Activated CD8-positive, alpha-beta memory T cell treated with anti-CD3 and anti-CD28 coated beads, Interleukin-2, amount 10 ng/mL, durations not matched to agents 7 days and 5 days (primary cell): ENCODE measurements around the gene PCSK4. TPM values are rescaled to one million over a fixed set of nuclear protein-coding genes. Genes with fewer than 3 reads are reported as not detected.

Source experiments
- ATAC-seq: fragments of 150-1000 bp; cut with Tn5 transposase; one replicate; pipeline ENCODE4 v1.10.0; 2021; ENCODE audit warnings: moderate library complexity
- CTCF ChIA-PET: fragments of 350-600 bp; sonication (Branson Sonifier 250); formaldehyde crosslinking; loops from one replicate; lab custom pipeline; 2021; ENCODE audit warnings: antibody characterized with exemption; lab: Charles Lee
- DNase-seq: peaks from one replicate; pipeline ENCODE4 v3.0.0-alpha.2; 2020
- H3K27ac Mint-ChIP-seq: one replicate; pipeline ENCODE4 v1.8.0; 2021; ENCODE audit warnings: mild to moderate bottlenecking, mixed read lengths
- H3K27me3 Mint-ChIP-seq: one replicate; pipeline ENCODE4 v1.8.0; 2021; ENCODE audit warnings: mixed read lengths
- H3K36me3 Mint-ChIP-seq: one replicate; pipeline ENCODE4 v1.8.0; 2021; ENCODE audit warnings: mild to moderate bottlenecking, mixed read lengths
- H3K4me1 Mint-ChIP-seq: one replicate; pipeline ENCODE4 v1.8.0; 2021; ENCODE audit warnings: mixed read lengths
- H3K4me3 Mint-ChIP-seq: one replicate; pipeline ENCODE4 v1.8.0; 2021; ENCODE audit warnings: mild to moderate bottlenecking, moderate library complexity, mixed read lengths
- H3K9me3 Mint-ChIP-seq: one replicate; pipeline ENCODE4 v1.8.0; 2022; ENCODE audit warnings: low read depth, mixed read lengths
- total RNA-seq, 2 experiments: library from RNA; stranded (reverse); gene quantifications; one replicate each; pipeline ENCODE4 v1.2.3, GENCODE V29; 2021

The PCSK4 gene
- total RNA-seq, 2 experiments from 2014 or later: 1.5 to 4.4 TPM

DNA sequence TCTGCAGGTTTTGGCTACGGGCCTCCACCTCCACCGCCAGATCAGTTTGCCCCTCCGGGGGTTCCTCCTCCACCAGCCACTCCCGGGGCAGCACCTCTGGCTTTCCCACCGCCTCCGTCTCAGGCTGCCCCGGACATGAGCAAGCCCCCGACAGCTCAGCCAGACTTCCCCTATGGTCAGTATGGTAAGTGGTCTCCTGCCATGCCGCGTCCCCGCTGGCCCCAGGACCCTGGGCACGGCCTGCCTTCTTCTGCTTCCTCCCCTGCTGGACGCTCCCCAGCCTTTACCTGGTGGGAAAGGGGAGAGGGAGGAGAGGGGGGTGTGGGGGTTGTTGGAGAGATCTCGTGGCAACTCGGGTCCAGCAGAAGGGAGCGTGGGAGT, 57.7 kb downstream of the PCSK4 start:
- Mint-ChIP-seq H3K27ac (no peak overlapping the region), H3K4me3 (no peak overlapping the region), H3K36me3 (peaks cover 9% of the 10 kb centered on the region), H3K27me3 (no peaks in the 10 kb centered on the region), H3K9me3 (no peaks in the 10 kb centered on the region), H3K4me1 (peaks cover under 1% of the 10 kb centered on the region)
- CTCF ChIA-PET: no interaction called here
- no peak for DNase-seq
- no peak for ATAC-seq

GRCh38 chr19:1431759-1432506, 58.2 kb downstream of the PCSK4 start:
- ATAC-seq: no peak
- no peaks in the 10 kb centered on the region for H3K4me1 Mint-ChIP-seq
- CTCF ChIA-PET: no interaction called here
- no peak overlapping the region for H3K4me3 Mint-ChIP-seq
- H3K9me3 Mint-ChIP-seq: no peaks in the 10 kb centered on the region
- DNase-seq: no peak
- H3K36me3 Mint-ChIP-seq: peaks cover 9% of the 10 kb centered on the region
- H3K27me3 Mint-ChIP-seq: no peaks in the 10 kb centered on the region
- H3K27ac Mint-ChIP-seq: no peak overlapping the region

Other genes starting within 250 kb of the PCSK4 start
- gene ATP5F1D, start 248.6 kb downstream of the PCSK4 start, total RNA-seq: 100 to 1,000 TPM; 190 to 221 TPM
- 10 to 100 TPM; 73.3 to 88.6 TPM for gene MIDN, start 241.8 kb downstream of the PCSK4 start, total RNA-seq
- 100 to 1,000 TPM; 189 to 210 TPM for gene CIRBP, start 221.0 kb downstream of the PCSK4 start, total RNA-seq
- gene FAM174C, start 214.8 kb downstream of the PCSK4 start, total RNA-seq: 10 to 100 TPM; 54.7 to 60.3 TPM
- gene EFNA2, start 204.5 kb downstream of the PCSK4 start, total RNA-seq: not detected
- gene NDUFS7, start 106.4 kb downstream of the PCSK4 start, total RNA-seq: 100 to 1,000 TPM; 124 to 135 TPM
- gene GAMT, start 88.8 kb downstream of the PCSK4 start, total RNA-seq: 10 to 100 TPM; 19.3 to 20.4 TPM
- gene DAZAP1, start 82.8 kb downstream of the PCSK4 start, total RNA-seq: 100 to 1,000 TPM; 275 to 283 TPM
- gene RPS15, start 52.0 kb downstream of the PCSK4 start, total RNA-seq: 1,000 to 10,000 TPM; 1,331 to 1,537 TPM
- gene APC2, start 40.2 kb downstream of the PCSK4 start, total RNA-seq: under 1 TPM; 0.03 to 0.12 TPM
- gene C19orf25, start 11.1 kb downstream of the PCSK4 start, total RNA-seq: 10 to 100 TPM; 43.3 to 48.9 TPM
- 1 to 10 TPM; 1.0 to 1.3 TPM for gene REEP6, start 831 bp upstream of the PCSK4 start, total RNA-seq
- 1 to 10 TPM in 1 of 2 experiments, under 1 TPM in 1; 0.91 to 1.2 TPM for gene ADAMTSL5, start 22.7 kb upstream of the PCSK4 start, total RNA-seq
- not detected for gene PLK5, start 33.7 kb upstream of the PCSK4 start, total RNA-seq
- gene MEX3D, start 78.0 kb upstream of the PCSK4 start, total RNA-seq: 1 to 10 TPM; 7.6 to 9.5 TPM
- gene MBD3, start 102.5 kb upstream of the PCSK4 start, total RNA-seq: 100 to 1,000 TPM in 1 of 2 experiments, 10 to 100 TPM in 1; 87.4 to 101 TPM
- 100 to 1,000 TPM; 192 to 196 TPM for gene UQCR11, start 115.1 kb upstream of the PCSK4 start, total RNA-seq
- 100 to 1,000 TPM; 116 to 124 TPM for gene TCF3, start 162.3 kb upstream of the PCSK4 start, total RNA-seq